Measurements from ENCODE around the gene GREM2.

GREM2 gene

GRCh38 chr1:240501115-240501514, 110.8 kb downstream of the GREM2 start:
- TF ChIP-seq CTCF (IDR thresholded peaks at IDR 0.05) = no peak
- DNase-seq = no peak
- Histone ChIP-seq H3K27ac (no peak overlapping the region), H3K4me3 (no peak overlapping the region), H3K4me1 (no peaks in the 10 kb centered on the region), H3K9me3 (no peaks in the 10 kb centered on the region), H3K36me3 (no peaks in the 10 kb centered on the region), H3K27me3 (no peaks in the 10 kb centered on the region)
- intact Hi-C loops (cut with DNase I; ENCODE audit: low total_unique reads) = no loop called here

GRCh38 chr1:240500647-240501046, 111.3 kb downstream of the GREM2 start:
- intact Hi-C loops (cut with DNase I; ENCODE audit: low total_unique reads) = no loop called here
- Histone ChIP-seq H3K4me1 (no peaks in the 10 kb centered on the region), H3K27me3 (no peaks in the 10 kb centered on the region), H3K9me3 (no peaks in the 10 kb centered on the region), H3K4me3 (no peak overlapping the region), H3K27ac (no peak overlapping the region), H3K36me3 (no peaks in the 10 kb centered on the region)
- DNase-seq = no peak
- TF ChIP-seq CTCF (IDR thresholded peaks at IDR 0.05) = no peak

- intact Hi-C loops (cut with DNase I; ENCODE audit: low total_unique reads) = no loop called here
- DNase-seq = no peak
- TF ChIP-seq CTCF (IDR thresholded peaks at IDR 0.05) = no peak
- no peaks in the 10 kb centered on the region for H3K27me3 ChIP-seq
- H3K4me1 ChIP-seq = no peaks in the 10 kb centered on the region
- no peak overlapping the region for H3K4me3 ChIP-seq
- H3K27ac ChIP-seq = no peak overlapping the region
- no peaks in the 10 kb centered on the region for H3K9me3 ChIP-seq
- no peaks in the 10 kb centered on the region for H3K36me3 ChIP-seq
These were observed 112.9 kb downstream of the GREM2 start for GRCh38 chr1:240499012-240499411.

- Histone ChIP-seq H3K4me1 (no peaks in the 10 kb centered on the region), H3K27ac (no peak overlapping the region), H3K36me3 (no peaks in the 10 kb centered on the region), H3K27me3 (no peaks in the 10 kb centered on the region), H3K4me3 (no peak overlapping the region), H3K9me3 (no peaks in the 10 kb centered on the region)
- DNase-seq = no peak
- TF ChIP-seq CTCF (IDR thresholded peaks at IDR 0.05) = no peak
- intact Hi-C loops (cut with DNase I; ENCODE audit: low total_unique reads) = no loop called here
These were observed 113.6 kb downstream of the GREM2 start for GRCh38 chr1:240498335-240498734.

GRCh38 chr1:240497908-240498307, 114.0 kb downstream of the GREM2 start:
- Histone ChIP-seq H3K36me3 (no peaks in the 10 kb centered on the region), H3K4me3 (no peak overlapping the region), H3K4me1 (no peaks in the 10 kb centered on the region), H3K27ac (no peak overlapping the region), H3K9me3 (no peaks in the 10 kb centered on the region), H3K27me3 (no peaks in the 10 kb centered on the region)
- no peak for TF ChIP-seq CTCF (IDR thresholded peaks at IDR 0.05)
- no peak for DNase-seq
- intact Hi-C loops (cut with DNase I; ENCODE audit: low total_unique reads) = no loop called here

GRCh38 chr1:240496941-240497340, 115.0 kb downstream of the GREM2 start:
- Histone ChIP-seq H3K36me3 (no peaks in the 10 kb centered on the region), H3K9me3 (peaks cover 0 to 10% (median 0%) of the 10 kb centered on the region in 3 donors), H3K4me1 (no peaks in the 10 kb centered on the region), H3K27me3 (no peaks in the 10 kb centered on the region), H3K4me3 (no peak overlapping the region), H3K27ac (no peak overlapping the region)
- no peak for TF ChIP-seq CTCF (IDR thresholded peaks at IDR 0.05)
- DNase-seq = no peak
- intact Hi-C loops (cut with DNase I; ENCODE audit: low total_unique reads) = no loop called here
